Neural crest cell (in vitro differentiated cells): ENCODE measurements around the gene SEPSECS. TPM values are rescaled to one million over a fixed set of nuclear protein-coding genes. Genes with fewer than 3 reads are reported as not detected.

Experiments used
- DNase-seq: peaks from one replicate; pipeline ENCODE4 v3.0.0; 2021; ENCODE audit warnings: low read depth, mixed read lengths, low spot score
- H3K27ac Mint-ChIP-seq: one replicate; pipeline ENCODE4 v1.8.0; 2021; ENCODE audit warnings: mild to moderate bottlenecking, mixed read lengths; ENCODE audit not compliant: unreplicated experiment
- H3K27me3 Mint-ChIP-seq: 2 replicates; pipeline ENCODE4 v1.8.0; 2021; ENCODE audit warnings: low read depth, mild to moderate bottlenecking, mixed read lengths
- H3K36me3 Mint-ChIP-seq: 2 replicates; pipeline ENCODE4 v1.8.0; 2021; ENCODE audit warnings: low read depth, mild to moderate bottlenecking, mixed read lengths
- H3K4me1 Mint-ChIP-seq: 2 replicates; pipeline ENCODE4 v1.8.0; 2021; ENCODE audit warnings: mixed read lengths
- H3K4me3 Mint-ChIP-seq: one replicate; pipeline ENCODE4 v1.8.0; 2021; ENCODE audit warnings: mild to moderate bottlenecking, mixed read lengths
- H3K9me3 Mint-ChIP-seq: 2 replicates; pipeline ENCODE4 v1.8.0; 2021; ENCODE audit warnings: mixed read lengths
- CTCF ChIP-seq: fragments of 200-600 bp; sonication (generic); conservative IDR thresholded peaks from 2 replicates; pipeline ENCODE4 v1.5.0; 2021; ENCODE audit warnings: antibody characterized with exemption, mild to moderate bottlenecking
- total RNA-seq: library from RNA; stranded (reverse); gene quantifications from 2 replicates; pipeline ENCODE4 v1.2.1, GENCODE V29; 2021

The SEPSECS gene
- total RNA-seq, 1 donor from 2014 or later: 9.3 TPM

- Mint-ChIP-seq H3K4me3 (no peak overlapping the region), H3K4me1 (no peaks in the 10 kb centered on the region), H3K36me3 (peaks cover 12% of the 10 kb centered on the region), H3K27ac (no peak overlapping the region), H3K27me3 (no peaks in the 10 kb centered on the region), H3K9me3 (peaks cover 2% of the 10 kb centered on the region)
- no peak for DNase-seq
- TF ChIP-seq CTCF: no peak
Measured at GRCh38 chr4:25142468-25142867, 17.8 kb downstream of the SEPSECS start.

- H3K4me3 Mint-ChIP-seq: no peak overlapping the region
- H3K27me3 Mint-ChIP-seq: no peaks in the 10 kb centered on the region
- H3K27ac Mint-ChIP-seq: no peak overlapping the region
- H3K36me3 Mint-ChIP-seq: peaks cover 19% of the 10 kb centered on the region
- no peak for TF ChIP-seq CTCF
- H3K9me3 Mint-ChIP-seq: peaks cover 2% of the 10 kb centered on the region
- DNase-seq: no peak
- H3K4me1 Mint-ChIP-seq: no peaks in the 10 kb centered on the region
Measured at GRCh38 chr4:25141592-25141991, 18.7 kb downstream of the SEPSECS start.

GRCh38 chr4:25133132-25133531 lies 27.1 kb downstream of the SEPSECS start:
- no peak for DNase-seq
- no peaks in the 10 kb centered on the region for H3K27me3 Mint-ChIP-seq
- H3K36me3 Mint-ChIP-seq: peaks cover 27% of the 10 kb centered on the region
- TF ChIP-seq CTCF: no peak
- no peak overlapping the region for H3K4me3 Mint-ChIP-seq
- H3K27ac Mint-ChIP-seq: peak overlapping the region; percentile 36
- H3K4me1 Mint-ChIP-seq: peaks cover 38% of the 10 kb centered on the region
- H3K9me3 Mint-ChIP-seq: peaks cover 9% of the 10 kb centered on the region

DNA sequence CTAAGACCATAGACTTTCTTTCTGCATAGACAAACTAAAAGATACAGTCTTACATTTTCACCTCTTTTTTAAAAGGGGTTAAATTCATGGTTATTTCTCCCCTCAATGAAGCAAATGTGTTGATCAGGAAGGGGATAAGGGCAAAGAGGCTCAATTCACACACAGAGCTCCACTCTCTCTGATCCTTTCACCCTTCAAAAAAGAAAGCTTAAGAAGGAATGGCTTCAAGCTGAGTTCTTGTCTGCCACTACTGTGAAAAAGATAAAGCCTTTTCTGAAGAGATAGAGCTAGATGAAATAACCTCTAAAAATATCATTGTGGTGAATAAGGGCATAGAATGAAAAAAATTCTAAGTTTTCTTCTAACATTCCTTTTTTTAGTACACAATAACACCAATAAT lies 28.3 kb downstream of the SEPSECS start:
- Mint-ChIP-seq H3K4me1 (peaks cover 42% of the 10 kb centered on the region), H3K27ac (no peak overlapping the region), H3K36me3 (peaks cover 19% of the 10 kb centered on the region), H3K4me3 (no peak overlapping the region), H3K27me3 (no peaks in the 10 kb centered on the region), H3K9me3 (peaks cover 7% of the 10 kb centered on the region)
- DNase-seq: no peak
- no peak for TF ChIP-seq CTCF

- TF ChIP-seq CTCF: no peak
- Mint-ChIP-seq H3K9me3 (peaks cover 7% of the 10 kb centered on the region), H3K27me3 (no peaks in the 10 kb centered on the region), H3K27ac (peak overlapping the region; percentile 45), H3K4me3 (no peak overlapping the region), H3K4me1 (peaks cover 42% of the 10 kb centered on the region), H3K36me3 (peaks cover 14% of the 10 kb centered on the region)
- no peak for DNase-seq
Measured at GRCh38 chr4:25131381-25131780, 28.9 kb downstream of the SEPSECS start.

DNA sequence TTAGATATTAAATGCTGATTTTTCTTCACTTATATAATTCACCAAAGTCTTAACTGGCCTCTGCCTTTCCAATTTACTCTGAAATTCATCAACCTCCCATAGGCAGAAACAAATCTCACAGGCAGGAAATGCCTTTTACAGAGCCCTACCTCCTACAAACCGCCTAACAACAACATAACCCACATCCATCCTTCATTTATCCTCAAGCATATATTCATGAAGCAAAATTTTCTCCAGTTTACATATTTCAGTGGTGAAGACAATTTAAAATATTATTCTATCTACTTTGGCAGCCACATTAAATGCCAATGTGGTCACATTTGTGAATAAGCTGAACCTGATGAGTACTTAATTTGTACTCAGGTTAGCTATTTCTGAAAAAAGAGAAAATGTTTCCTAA lies 30.3 kb downstream of the SEPSECS start:
- Mint-ChIP-seq H3K36me3 (peaks cover 3% of the 10 kb centered on the region), H3K27me3 (no peaks in the 10 kb centered on the region), H3K4me1 (peaks cover 42% of the 10 kb centered on the region), H3K4me3 (no peak overlapping the region), H3K9me3 (peaks cover 3% of the 10 kb centered on the region), H3K27ac (no peak overlapping the region)
- no peak for TF ChIP-seq CTCF
- DNase-seq: no peak
